Lower lobe of right lung (tissue), 2 donors: ENCODE results near the gene VPS37D. TPM values are rescaled to one million over a fixed set of nuclear protein-coding genes. Genes with fewer than 3 reads are reported as not detected.
A peak's percentile ranks its signal among the peaks of the same experiment; 100 is the strongest.
"Not testable (repeated sequence)": the region's sequence is repeated elsewhere in the genome, so short reads cannot be mapped to it uniquely, and the experiment has no call there.

Experiments
- ATAC-seq, 2 donors: fragments of 200-7000 bp; cut with Tn5 transposase; one replicate each; pipeline ENCODE4 v1.9.1; 2020 to 2022; ENCODE audit warnings: mild to moderate bottlenecking in 2 of 2, moderate library complexity in 2 of 2
- DNase-seq: peaks from one replicate; pipeline ENCODE4 v3.0.0-alpha.2; 2020
- H3K27ac ChIP-seq: fragments of 200-600 bp; one replicate; pipeline ENCODE4 v1.8.0; 2022
- H3K27me3 ChIP-seq: fragments of 200-600 bp; one replicate; pipeline ENCODE4 v1.8.0; 2022; ENCODE audit warnings: low read depth
- H3K36me3 ChIP-seq: fragments of 200-600 bp; one replicate; pipeline ENCODE4 v1.8.0; 2022; ENCODE audit warnings: mild to moderate bottlenecking
- H3K4me1 ChIP-seq: fragments of 200-600 bp; one replicate; pipeline ENCODE4 v1.8.0; 2022
- H3K4me3 ChIP-seq: fragments of 200-600 bp; one replicate; pipeline ENCODE4 v1.8.0; 2022; ENCODE audit warnings: mild to moderate bottlenecking
- H3K9me3 ChIP-seq: fragments of 200-600 bp; one replicate; pipeline ENCODE4 v1.8.0; 2022
- CTCF ChIP-seq: fragments of 200-600 bp; IDR thresholded peaks from one replicate; pipeline ENCODE4 v1.8.0; 2022; ENCODE audit warnings: antibody characterized with exemption, mild to moderate bottlenecking
- intact Hi-C: fragments of 100-400 bp; cut with DNase I; formaldehyde crosslinking; loops from one replicate; pipeline ENCODE4 v1.11.0; 2022
- total RNA-seq: library from RNA; stranded (reverse); fragmentation: NEBNext Ultra II Directional; extraction: Animal tissue kit (Norgen Biotek cat#: 25700); gene quantifications from one replicate; pipeline ENCODE4 v1.2.1, GENCODE V29; 2021
- donor health status: DM: no; HTN: yes; CAD: no; lungs with severe emphysema.

The VPS37D gene
- total RNA-seq, 1 donor from 2014 or later: 1.3 TPM

- peaks cover 52% of the 10 kb centered on the region for H3K27me3 ChIP-seq
- H3K4me1 ChIP-seq: peaks cover 3% of the 10 kb centered on the region
- ATAC-seq (peak; percentile 66 to 67), DNase-seq (no peak)
- H3K27ac ChIP-seq: no peak overlapping the region
- no peak for TF ChIP-seq CTCF
- intact Hi-C loops: no loop called here
- no peaks in the 10 kb centered on the region for H3K9me3 ChIP-seq
- H3K4me3 ChIP-seq: peak overlapping the region; percentile 43
- no peaks in the 10 kb centered on the region for H3K36me3 ChIP-seq
Observed at GRCh38 chr7:73647725-73648592, 19.7 kb upstream of the VPS37D start.

- TF ChIP-seq CTCF: no peak
- Histone ChIP-seq H3K9me3 (no peaks in the 10 kb centered on the region), H3K4me1 (peaks cover 3% of the 10 kb centered on the region), H3K27ac (no peak overlapping the region), H3K36me3 (no peaks in the 10 kb centered on the region), H3K4me3 (no peak overlapping the region), H3K27me3 (peaks cover 51% of the 10 kb centered on the region)
- ATAC-seq (no peak), DNase-seq (no peak)
- intact Hi-C loops: no loop called here
Observed at GRCh38 chr7:73648593-73649332, 18.9 kb upstream of the VPS37D start.

GRCh38 chr7:73649576-73649975 lies 18.1 kb upstream of the VPS37D start:
- H3K4me3 ChIP-seq: no peak overlapping the region
- TF ChIP-seq CTCF: no peak
- peaks cover 51% of the 10 kb centered on the region for H3K27me3 ChIP-seq
- H3K9me3 ChIP-seq: no peaks in the 10 kb centered on the region
- DNase-seq (no peak), ATAC-seq (no peak)
- H3K36me3 ChIP-seq: no peaks in the 10 kb centered on the region
- no peak overlapping the region for H3K27ac ChIP-seq
- H3K4me1 ChIP-seq: peaks cover 3% of the 10 kb centered on the region
- intact Hi-C loops: no loop called here

- no peak for TF ChIP-seq CTCF
- Histone ChIP-seq H3K9me3 (no peaks in the 10 kb centered on the region), H3K27ac (no peak overlapping the region), H3K36me3 (no peaks in the 10 kb centered on the region), H3K4me1 (peaks cover 3% of the 10 kb centered on the region), H3K4me3 (no peak overlapping the region), H3K27me3 (peaks cover 51% of the 10 kb centered on the region)
- no peak for DNase-seq
- ATAC-seq: no peak
- intact Hi-C loops: no loop called here
Observed at GRCh38 chr7:73650524-73650923, 17.1 kb upstream of the VPS37D start.

- Histone ChIP-seq H3K4me1 (peaks cover 3% of the 10 kb centered on the region), H3K27ac (no peak overlapping the region), H3K9me3 (no peaks in the 10 kb centered on the region), H3K4me3 (no peak overlapping the region), H3K27me3 (peaks cover 35% of the 10 kb centered on the region), H3K36me3 (no peaks in the 10 kb centered on the region)
- intact Hi-C loops: no loop called here
- no peak for TF ChIP-seq CTCF
- ATAC-seq (no peak), DNase-seq (no peak)
Observed at GRCh38 chr7:73652541-73652949, 15.1 kb upstream of the VPS37D start.

GRCh38 chr7:73655309-73655708 lies 12.3 kb upstream of the VPS37D start:
- H3K36me3 ChIP-seq, ATAC-seq, DNase-seq, H3K9me3 ChIP-seq, intact Hi-C loops, H3K4me3 ChIP-seq, H3K4me1 ChIP-seq, H3K27ac ChIP-seq: not testable (repeated sequence)
- peaks cover 19% of the 10 kb centered on the region for H3K27me3 ChIP-seq
